HCEC 1CT (cell line): ENCODE data around the gene SECISBP2L.

Experiments
- DNase-seq: peaks from one replicate; pipeline ENCODE4 v3.0.0-alpha.2; 2017

SECISBP2L gene

DNA sequence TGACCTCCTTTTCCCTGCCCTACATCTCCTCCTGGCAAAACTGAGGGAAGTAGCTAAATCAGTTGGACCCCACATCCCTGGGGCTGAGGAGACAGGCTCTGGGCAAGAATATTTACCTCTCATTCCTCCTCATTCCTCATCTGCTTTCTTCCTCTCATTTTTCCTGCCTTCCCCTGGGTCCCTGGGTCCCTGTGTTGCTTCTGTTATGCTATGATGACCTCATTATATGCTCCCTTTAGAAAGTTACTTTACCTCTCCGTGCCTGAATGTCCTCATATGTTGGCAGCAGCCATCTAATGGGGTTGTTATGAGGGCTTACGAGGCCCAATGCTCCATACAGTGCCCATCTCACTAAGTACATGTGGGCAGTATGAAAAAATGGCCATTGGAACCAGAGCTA lies 81.3 kb downstream of the SECISBP2L start:
- no peak for DNase-seq

GRCh38 chr15:48963524-48964113 lies 82.6 kb downstream of the SECISBP2L start, which contains the start of gene SHC4:
Gene SHC4, minus strand, starts transcription at chr15:48963919. Its CDS starts 904 bp downstream, at chr15:48963015.
- peak; percentile 87 for DNase-seq

- peak; percentile 46 for DNase-seq
Observed at GRCh38 chr15:48962662-48963523, 83.4 kb downstream of the SECISBP2L start.

DNA sequence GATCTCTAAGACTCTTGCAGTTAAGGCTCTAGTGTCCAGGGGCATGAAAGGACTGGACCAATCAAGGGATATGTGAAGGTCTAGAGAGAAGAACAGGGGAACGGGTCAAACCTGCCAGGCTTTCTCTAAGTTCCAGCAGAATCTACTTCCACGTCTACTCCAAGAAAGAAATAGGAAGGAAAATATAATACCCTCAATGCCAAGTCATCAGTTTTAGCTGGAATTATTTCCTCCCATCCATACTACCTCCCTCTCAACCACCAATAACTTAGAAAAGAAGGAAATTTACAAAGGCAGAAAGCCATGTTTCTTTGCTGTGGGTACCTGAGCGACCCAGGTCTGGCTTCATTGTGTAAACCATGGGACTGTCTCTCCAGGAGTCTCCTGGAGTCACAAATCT lies 90.3 kb downstream of the SECISBP2L start:
- no peak for DNase-seq

DNA sequence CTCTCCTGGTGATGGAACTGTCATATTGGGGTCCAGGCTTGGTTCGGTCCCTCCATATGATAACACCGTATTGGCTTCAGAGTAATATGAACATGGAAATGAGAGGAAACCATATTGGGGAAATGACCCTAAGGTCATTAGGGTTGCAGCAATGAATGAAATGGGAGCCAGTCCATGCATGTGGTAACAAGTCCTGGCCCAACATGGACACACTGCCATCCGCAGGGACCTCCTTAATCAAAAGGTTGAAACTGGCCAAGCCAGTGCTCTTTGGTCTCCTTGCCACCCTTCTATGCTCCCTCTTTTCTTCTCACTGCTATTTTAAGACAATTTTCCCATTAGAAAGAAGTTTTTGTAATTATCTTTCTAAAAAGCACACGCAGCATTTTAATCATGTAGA lies 90.9 kb downstream of the SECISBP2L start:
- no peak for DNase-seq

DNA sequence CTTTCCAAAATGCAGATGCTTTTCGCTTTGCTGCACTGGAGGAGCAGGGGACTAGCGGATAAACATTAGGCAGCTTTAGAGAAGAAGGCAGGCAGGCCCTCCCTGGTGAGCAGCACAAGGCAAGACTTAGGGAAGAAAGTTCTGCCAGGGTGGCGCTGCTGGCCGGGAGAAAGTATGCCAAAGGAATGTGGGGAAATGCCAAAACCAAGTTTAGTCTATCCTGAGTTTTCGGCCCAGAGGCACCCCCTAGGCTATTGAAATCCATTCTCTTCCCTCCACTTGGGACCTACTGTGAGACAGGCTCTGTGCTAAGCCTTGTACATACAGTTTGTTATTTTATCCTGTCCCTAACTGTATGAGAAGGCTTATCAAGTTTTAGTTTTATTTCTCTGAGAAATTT lies 91.7 kb downstream of the SECISBP2L start:
- DNase-seq: no peak

- no peak for DNase-seq
Observed at GRCh38 chr15:48946840-48947187, 99.4 kb downstream of the SECISBP2L start.

GRCh38 chr15:48946074-48946839 lies 100.0 kb downstream of the SECISBP2L start:
- peak; percentile 55 for DNase-seq

GRCh38 chr15:48945386-48945785 lies 100.9 kb downstream of the SECISBP2L start:
- DNase-seq: no peak

DNA sequence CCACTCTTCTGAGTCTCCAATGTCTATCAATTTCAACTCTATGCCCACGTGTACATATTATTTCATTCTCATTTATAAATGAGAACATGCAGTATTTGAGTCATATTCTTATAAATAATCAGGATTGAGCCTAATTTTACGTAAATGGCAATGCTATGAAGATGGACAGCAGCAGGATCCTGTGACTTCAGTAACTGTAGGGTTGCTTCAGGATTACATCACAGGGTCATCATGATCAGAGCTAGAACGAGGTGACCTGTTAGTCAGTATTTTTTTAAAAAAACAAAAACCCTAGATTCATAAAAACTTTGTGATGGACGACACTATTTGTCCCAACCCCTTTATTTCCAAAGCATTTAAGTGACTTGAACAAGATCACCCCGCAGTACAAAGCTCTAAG lies 104.3 kb downstream of the SECISBP2L start:
- no peak for DNase-seq

DNA sequence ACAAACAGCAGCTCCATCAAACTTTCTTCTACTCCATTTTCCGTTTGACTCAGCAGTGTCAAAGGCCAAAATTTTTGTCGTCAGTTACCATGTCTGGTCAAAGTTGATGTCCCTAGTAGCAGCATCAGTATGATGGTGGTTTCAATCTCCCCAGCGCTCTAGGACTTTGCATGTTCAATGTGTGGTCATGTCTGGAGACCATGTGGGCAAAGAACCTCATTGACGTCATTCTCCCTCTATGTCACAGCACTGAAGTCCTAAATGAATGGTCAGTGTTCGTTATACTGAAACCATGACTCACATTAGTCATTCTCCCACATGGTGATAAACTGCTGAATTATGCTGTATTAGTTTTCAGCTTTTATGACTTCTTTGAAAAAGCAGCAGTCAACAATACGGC lies 105.7 kb downstream of the SECISBP2L start:
- peak; percentile 99 for DNase-seq

DNA sequence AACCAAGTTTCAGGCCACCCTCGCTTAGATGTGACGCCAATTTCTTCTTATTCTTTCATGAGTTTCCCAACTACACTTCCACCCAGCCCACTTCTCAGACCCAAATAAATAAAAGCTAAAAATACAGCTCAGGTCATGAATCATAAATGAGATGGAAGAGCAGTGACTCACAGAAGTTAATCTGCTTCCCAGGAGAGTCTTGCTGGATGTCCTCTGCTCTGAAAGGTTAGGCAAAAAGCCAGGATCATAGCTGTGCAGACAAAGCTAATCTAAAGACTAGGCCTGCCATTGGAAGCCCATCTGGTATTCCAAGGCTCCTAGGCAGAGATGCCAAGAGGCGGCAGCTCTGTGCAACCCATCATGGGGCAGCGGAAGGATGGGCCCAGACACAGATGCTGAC lies 106.6 kb downstream of the SECISBP2L start:
- DNase-seq: peak; percentile 98
